ENCODE measurements around the gene NSMCE4A. TPM values are rescaled to one million over a fixed set of nuclear protein-coding genes. Genes with fewer than 3 reads are reported as not detected.
"Not testable (repeated sequence)": the region's sequence is repeated elsewhere in the genome, so short reads cannot be mapped to it uniquely, and the experiment has no call there.

NSMCE4A gene
- total and polyA plus RNA-seq, 2 donors (not counting 3 experiments of a cell fraction or from before 2014, with no cell fraction given) = 36.8 to 51.0 TPM

DNA sequence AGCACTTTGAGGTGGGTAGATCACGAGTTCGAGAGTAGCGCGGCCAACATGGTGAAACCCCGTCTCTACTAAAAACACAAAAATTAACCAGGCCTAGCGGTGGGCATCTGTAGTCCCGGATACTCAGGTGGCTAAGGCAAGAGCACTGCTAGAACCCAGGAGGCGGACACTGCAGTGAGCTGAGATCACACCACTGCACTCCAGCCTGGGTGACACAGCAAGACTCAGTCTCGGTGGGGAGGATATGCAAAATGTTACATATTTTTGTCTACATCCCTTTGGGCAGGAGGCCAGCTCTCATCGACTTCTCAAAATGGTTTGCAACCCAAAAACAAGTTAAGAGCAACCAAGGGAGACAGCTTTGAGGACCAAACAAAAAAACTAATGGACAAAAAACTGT is 55.4 kb downstream of the NSMCE4A start:
- no peaks in the 10 kb centered on the region for H4K20me1 ChIP-seq (replicated peaks; ENCODE audit: control insufficient read depth, extremely low read depth, insufficient read depth, low read length)
- TF ChIP-seq POLR2A (IDR thresholded peaks at IDR 0.05; ENCODE audit: low read depth, low read length) (no peak), EZH2 (IDR thresholded peaks at IDR 0.05; ENCODE audit: borderline replicate concordance, low read depth, low read length, severe bottlenecking) (no peak), MYC (IDR thresholded peaks at IDR 0.05; ENCODE audit: low read depth, low read length) (no peak), FOS (IDR thresholded peaks at IDR 0.05; ENCODE audit: borderline replicate concordance, insufficient read depth, low read length) (no peak), JUN (IDR thresholded peaks at IDR 0.05; ENCODE audit: borderline replicate concordance, insufficient read depth, insufficient read length, low read depth) (no peak), POLR2AphosphoS5 (IDR thresholded peaks at IDR 0.05; ENCODE audit: insufficient read depth, low read depth, low read length) (no peak), GATA2 (IDR thresholded peaks at IDR 0.05; ENCODE audit: insufficient read depth, insufficient read length, low read depth, low read length) (no peak)
- TF ChIP-seq, protein P1, sequence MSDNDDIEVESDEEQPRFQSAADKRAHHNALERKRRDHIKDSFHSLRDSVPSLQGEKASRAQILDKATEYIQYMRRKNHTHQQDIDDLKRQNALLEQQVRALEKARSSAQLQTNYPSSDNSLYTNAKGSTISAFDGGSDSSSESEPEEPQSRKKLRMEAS (IDR thresholded peaks at IDR 0.05; ENCODE audit: insufficient read depth, insufficient read length) = no peak
- TF ChIP-seq, protein P2, sequence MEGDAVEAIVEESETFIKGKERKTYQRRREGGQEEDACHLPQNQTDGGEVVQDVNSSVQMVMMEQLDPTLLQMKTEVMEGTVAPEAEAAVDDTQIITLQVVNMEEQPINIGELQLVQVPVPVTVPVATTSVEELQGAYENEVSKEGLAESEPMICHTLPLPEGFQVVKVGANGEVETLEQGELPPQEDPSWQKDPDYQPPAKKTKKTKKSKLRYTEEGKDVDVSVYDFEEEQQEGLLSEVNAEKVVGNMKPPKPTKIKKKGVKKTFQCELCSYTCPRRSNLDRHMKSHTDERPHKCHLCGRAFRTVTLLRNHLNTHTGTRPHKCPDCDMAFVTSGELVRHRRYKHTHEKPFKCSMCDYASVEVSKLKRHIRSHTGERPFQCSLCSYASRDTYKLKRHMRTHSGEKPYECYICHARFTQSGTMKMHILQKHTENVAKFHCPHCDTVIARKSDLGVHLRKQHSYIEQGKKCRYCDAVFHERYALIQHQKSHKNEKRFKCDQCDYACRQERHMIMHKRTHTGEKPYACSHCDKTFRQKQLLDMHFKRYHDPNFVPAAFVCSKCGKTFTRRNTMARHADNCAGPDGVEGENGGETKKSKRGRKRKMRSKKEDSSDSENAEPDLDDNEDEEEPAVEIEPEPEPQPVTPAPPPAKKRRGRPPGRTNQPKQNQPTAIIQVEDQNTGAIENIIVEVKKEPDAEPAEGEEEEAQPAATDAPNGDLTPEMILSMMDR (IDR thresholded peaks at IDR 0.05; ENCODE audit: extremely low read depth in 1 of 2, insufficient read depth in 1 of 2, low read depth in 1 of 2, low read length in 2 of 2) = no peak
- H3K4me1 ChIP-seq (ENCODE audit: control insufficient read depth, extremely low read depth, insufficient read depth, low read length) = no peaks in the 10 kb centered on the region
- H3K9me3 ChIP-seq (replicated peaks; ENCODE audit: control insufficient read depth, insufficient read depth, low read length) = no peaks in the 10 kb centered on the region
- H3K79me2 ChIP-seq (ENCODE audit: control insufficient read depth, insufficient read depth, low read length) = peaks cover 1% of the 10 kb centered on the region
- no peak overlapping the region for H3K27ac ChIP-seq (ENCODE audit: insufficient read depth, low read depth, low read length)
- no peaks in the 10 kb centered on the region for H3K27me3 ChIP-seq (ENCODE audit: control insufficient read depth in 2 of 2, insufficient read depth in 2 of 2, low read length in 2 of 2)
- H3K9ac ChIP-seq (replicated peaks; ENCODE audit: extremely low read depth, insufficient read depth, low read length) = no peak overlapping the region
- POLR2A ChIA-PET = no interaction called here
- H3K4me3 ChIP-seq (replicated peaks in 1 of 3; ENCODE audit: insufficient read depth in 1 of 3, low read depth in 1 of 3, low read length in 3 of 3) = no peak overlapping the region
- H3K36me3 ChIP-seq (ENCODE audit: control insufficient read depth in 2 of 2, extremely low read depth in 1 of 2, insufficient read depth in 2 of 2, low read length in 2 of 2) = peaks cover 4 to 11% of the 10 kb centered on the region in 2 experiments
- DNase-seq (ENCODE audit: low read depth, low spot score) = no peak
- H2AFZ ChIP-seq (ENCODE audit: low read depth, low read length) = no peak overlapping the region
- intact Hi-C loops (cut with micrococcal nuclease) = no loop called here
- no peaks in the 10 kb centered on the region for H3K9me1 ChIP-seq (replicated peaks; ENCODE audit: control insufficient read depth, extremely low read depth, insufficient read depth, low read length)
- dilution Hi-C loops (cut with MboI; ENCODE audit: extremely low pct_ligation_motif_present, low sequenced_read_pairs) = no loop called here
- CTCF ChIA-PET = interaction anchor here (1.2 to 2.3 kb wide), 2 partner anchors 19 to 971 kb away, joined by 3 to 6 read pairs; no protein-coding TSS in a partner anchor
- BruUV-seq (replicated peaks) = no TSS peak
- no peak overlapping the region for H3K4me2 ChIP-seq (ENCODE audit: insufficient read depth, low read length)
- FAIRE-seq = no peak

DNA sequence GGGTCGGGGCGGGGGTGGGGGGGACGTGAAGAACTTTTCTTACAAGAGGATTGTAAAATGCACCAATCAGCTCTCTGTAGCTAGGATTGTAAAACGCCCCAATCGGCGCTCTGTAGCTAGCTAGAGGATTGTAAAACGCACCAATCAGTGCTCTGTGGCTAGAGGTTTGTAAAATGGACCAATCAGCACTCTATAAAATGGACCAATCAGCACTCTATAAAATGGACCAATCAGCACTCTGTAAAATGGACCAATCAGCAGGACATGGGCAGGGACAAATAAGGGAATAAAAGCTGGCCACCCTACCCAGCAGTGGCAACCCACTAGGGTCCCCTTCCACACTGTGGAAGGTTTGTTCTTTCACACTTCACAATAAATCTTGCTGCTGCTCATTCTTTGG is 56.2 kb downstream of the NSMCE4A start:
- FAIRE-seq; H4K20me1 ChIP-seq (replicated peaks; ENCODE audit: control insufficient read depth, extremely low read depth, insufficient read depth, low read length); DNase-seq (ENCODE audit: low read depth, low spot score); H2AFZ ChIP-seq (ENCODE audit: low read depth, low read length); H3K9ac ChIP-seq (replicated peaks; ENCODE audit: extremely low read depth, insufficient read depth, low read length); H3K4me3 ChIP-seq (replicated peaks in 1 of 3; ENCODE audit: insufficient read depth in 1 of 3, low read depth in 1 of 3, low read length in 3 of 3); H3K4me2 ChIP-seq (ENCODE audit: insufficient read depth, low read length); H3K9me1 ChIP-seq (replicated peaks; ENCODE audit: control insufficient read depth, extremely low read depth, insufficient read depth, low read length); intact Hi-C loops (cut with micrococcal nuclease); dilution Hi-C loops (cut with MboI; ENCODE audit: extremely low pct_ligation_motif_present, low sequenced_read_pairs); H3K27me3 ChIP-seq (ENCODE audit: control insufficient read depth in 2 of 2, insufficient read depth in 2 of 2, low read length in 2 of 2); H3K27ac ChIP-seq (ENCODE audit: insufficient read depth, low read depth, low read length); H3K9me3 ChIP-seq (replicated peaks; ENCODE audit: control insufficient read depth, insufficient read depth, low read length); H3K79me2 ChIP-seq (ENCODE audit: control insufficient read depth, insufficient read depth, low read length); BruUV-seq (replicated peaks); H3K4me1 ChIP-seq (ENCODE audit: control insufficient read depth, extremely low read depth, insufficient read depth, low read length): not testable (repeated sequence)
- H3K36me3 ChIP-seq (ENCODE audit: control insufficient read depth in 2 of 2, extremely low read depth in 1 of 2, insufficient read depth in 2 of 2, low read length in 2 of 2) = peaks cover 4 to 11% of the 10 kb centered on the region in 2 experiments
- CTCF ChIA-PET = interaction anchor here (1.2 to 2.3 kb wide), 2 partner anchors 18 to 970 kb away, joined by 3 to 6 read pairs; no protein-coding TSS in a partner anchor
- POLR2A ChIA-PET = interaction anchor here (1.2 kb wide), 1 partner anchor 9 kb away, joined by 3 read pairs; the partner anchor contains the start of gene ATE1

Data from endothelial cell of umbilical vein (primary cell).